OCI-LY3 (cell line): ENCODE data around the gene ACAN.

Source experiments
- H2AFZ ChIP-seq: fragments of 200-600, 300-600 bp; shearing (Covaris generic); 2 replicates; pipeline ENCODE4 v1.6.0; 2014; ENCODE audit warnings: antibody characterized with exemption, low read depth, low read length
- H3K27ac ChIP-seq: fragments of 200-600, 300-600 bp; sonication (generic); 2 replicates; pipeline ENCODE4 v1.5.1; 2014; ENCODE audit warnings: mild to moderate bottlenecking, low read length, moderate library complexity, mixed read lengths
- H3K27me3 ChIP-seq: fragments of 200-600, 300-600 bp; sonication (generic); 2 replicates; pipeline ENCODE4 v1.6.1; 2014; ENCODE audit warnings: low read depth, low read length, mixed read lengths
- H3K36me3 ChIP-seq: fragments of 200-600, 300-600 bp; sonication (generic); replicated peaks from 2 replicates; pipeline ENCODE3; 2014; ENCODE audit warnings: low read depth, low read length, mixed read lengths
- H3K4me1 ChIP-seq: fragments of 300-600, 200-600 bp; sonication (generic); 2 replicates; pipeline ENCODE4 v1.6.1; 2014; ENCODE audit warnings: low read length, mixed read lengths
- H3K4me2 ChIP-seq: fragments of 200-600, 300-600 bp; sonication (generic); 2 replicates; pipeline ENCODE4 v1.6.1; 2014; ENCODE audit warnings: low read length, mixed read lengths
- H3K4me3 ChIP-seq: fragments of 300-600, 200-600 bp; sonication (generic); 2 replicates; pipeline ENCODE4 v1.5.1; 2014; ENCODE audit warnings: antibody characterized with exemption, mild to moderate bottlenecking, low read length, moderate library complexity
- H3K79me2 ChIP-seq: fragments of 300-600, 200-600 bp; shearing (Covaris generic); 2 replicates; pipeline ENCODE4 v1.6.1; 2014; ENCODE audit warnings: mild to moderate bottlenecking, low read length, mixed read lengths
- H3K9ac ChIP-seq: fragments of 300-600, 200-600 bp; shearing (Covaris generic); 2 replicates; pipeline ENCODE4 v1.6.0; 2014; ENCODE audit warnings: mild to moderate bottlenecking, low read length, moderate library complexity
- H3K9me3 ChIP-seq: fragments of 200-600, 300-600 bp; shearing (Covaris generic); 2 replicates; pipeline ENCODE4 v1.6.1; 2014; ENCODE audit warnings: low read length, mixed read lengths; ENCODE audit not compliant: insufficient read depth
- H4K20me1 ChIP-seq: fragments of 200-600, 300-600 bp; sonication (generic); 2 replicates; pipeline ENCODE4 v1.6.1; 2016; ENCODE audit warnings: low read length, mixed read lengths; ENCODE audit not compliant: insufficient read depth
- EZH2phosphoT487 ChIP-seq: fragments of 200-600 bp; shearing (Covaris generic); IDR thresholded peaks from 2 replicates; pipeline ENCODE4 v1.6.1; 2018; ENCODE audit warnings: antibody characterized with exemption, mixed run types, low read depth
- TF ChIP-seq, protein P1 (sequence below): fragments of 200-600, 300-600 bp; sonication (generic); IDR thresholded peaks from 2 replicates; pipeline ENCODE4 v1.5.1; 2014; ENCODE audit warnings: antibody characterized with exemption, low read length, low read depth

ACAN gene

DNA sequence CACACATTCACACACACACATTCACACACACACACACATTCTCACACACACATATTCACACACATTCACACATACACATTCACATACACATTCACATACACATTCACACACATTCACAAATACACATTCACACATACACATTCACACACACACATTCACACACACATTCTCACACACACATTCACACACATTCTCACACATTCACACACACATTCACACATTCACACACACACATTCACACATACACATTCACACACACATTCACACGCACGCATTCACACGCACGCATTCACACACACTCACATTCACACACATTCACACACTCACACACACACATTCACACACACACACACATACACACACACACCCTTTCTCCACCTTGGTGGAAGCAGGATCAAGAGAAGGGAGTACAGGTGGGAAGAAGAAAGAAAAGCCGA lies 97.8 kb downstream of the ACAN start:
- no peaks in the 10 kb centered on the region for H3K27me3 ChIP-seq
- H4K20me1 ChIP-seq = no peaks in the 10 kb centered on the region
- no peaks in the 10 kb centered on the region for H3K9me3 ChIP-seq
- no peak overlapping the region for H3K27ac ChIP-seq
- no peaks in the 10 kb centered on the region for H3K79me2 ChIP-seq
- H3K4me2 ChIP-seq = no peak overlapping the region
- no peak overlapping the region for H2AFZ ChIP-seq
- no peak overlapping the region for H3K9ac ChIP-seq
- TF ChIP-seq EZH2phosphoT487 = no peak
- TF ChIP-seq, protein P1, sequence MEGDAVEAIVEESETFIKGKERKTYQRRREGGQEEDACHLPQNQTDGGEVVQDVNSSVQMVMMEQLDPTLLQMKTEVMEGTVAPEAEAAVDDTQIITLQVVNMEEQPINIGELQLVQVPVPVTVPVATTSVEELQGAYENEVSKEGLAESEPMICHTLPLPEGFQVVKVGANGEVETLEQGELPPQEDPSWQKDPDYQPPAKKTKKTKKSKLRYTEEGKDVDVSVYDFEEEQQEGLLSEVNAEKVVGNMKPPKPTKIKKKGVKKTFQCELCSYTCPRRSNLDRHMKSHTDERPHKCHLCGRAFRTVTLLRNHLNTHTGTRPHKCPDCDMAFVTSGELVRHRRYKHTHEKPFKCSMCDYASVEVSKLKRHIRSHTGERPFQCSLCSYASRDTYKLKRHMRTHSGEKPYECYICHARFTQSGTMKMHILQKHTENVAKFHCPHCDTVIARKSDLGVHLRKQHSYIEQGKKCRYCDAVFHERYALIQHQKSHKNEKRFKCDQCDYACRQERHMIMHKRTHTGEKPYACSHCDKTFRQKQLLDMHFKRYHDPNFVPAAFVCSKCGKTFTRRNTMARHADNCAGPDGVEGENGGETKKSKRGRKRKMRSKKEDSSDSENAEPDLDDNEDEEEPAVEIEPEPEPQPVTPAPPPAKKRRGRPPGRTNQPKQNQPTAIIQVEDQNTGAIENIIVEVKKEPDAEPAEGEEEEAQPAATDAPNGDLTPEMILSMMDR = no peak
- H3K4me1 ChIP-seq = peaks cover 7% of the 10 kb centered on the region
- H3K4me3 ChIP-seq = no peak overlapping the region
- H3K36me3 ChIP-seq = no peaks in the 10 kb centered on the region

DNA sequence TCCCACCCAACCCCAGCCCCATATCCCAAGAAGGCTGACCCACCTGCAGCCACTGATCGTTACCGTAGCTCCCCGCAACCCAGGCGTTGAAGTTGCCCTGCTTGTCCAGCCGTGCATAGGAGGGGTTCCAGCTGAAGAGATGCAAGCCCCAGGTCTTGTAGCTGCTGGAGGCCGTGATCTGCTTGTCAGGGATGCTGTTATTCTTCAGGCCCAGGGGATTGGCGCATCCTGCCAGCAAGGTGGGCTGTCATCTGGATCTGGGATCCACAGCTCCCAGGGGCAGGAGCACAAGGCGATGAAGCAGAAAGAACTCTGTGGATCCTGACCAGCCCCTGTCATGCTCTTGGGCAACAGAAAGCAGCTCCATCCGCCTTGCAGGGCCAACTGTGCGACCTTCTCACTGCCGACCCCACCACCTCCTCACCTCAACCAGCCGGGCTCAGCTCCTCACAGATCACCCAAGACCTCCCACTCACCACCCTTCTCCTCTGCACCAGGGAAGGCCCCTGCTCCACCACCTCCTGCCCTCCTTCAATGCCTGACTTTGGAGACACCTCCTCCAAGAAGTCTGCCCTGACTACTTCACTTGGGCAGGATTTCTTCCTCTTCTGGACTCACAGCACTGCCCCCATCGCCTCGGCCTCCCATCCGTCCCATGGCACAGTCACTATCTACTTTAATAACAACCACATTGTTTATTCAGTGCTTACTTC lies 98.4 kb downstream of the ACAN start:
- Histone ChIP-seq H3K9me3 (no peaks in the 10 kb centered on the region), H3K4me3 (no peak overlapping the region), H3K4me1 (peaks cover 7% of the 10 kb centered on the region), H3K36me3 (no peaks in the 10 kb centered on the region), H3K27me3 (no peaks in the 10 kb centered on the region), H3K9ac (no peak overlapping the region), H4K20me1 (no peaks in the 10 kb centered on the region), H3K4me2 (no peak overlapping the region), H3K79me2 (no peaks in the 10 kb centered on the region), H3K27ac (no peak overlapping the region), H2AFZ (no peak overlapping the region)
- no peak for TF ChIP-seq EZH2phosphoT487
- TF ChIP-seq, protein P1 = no peak

DNA sequence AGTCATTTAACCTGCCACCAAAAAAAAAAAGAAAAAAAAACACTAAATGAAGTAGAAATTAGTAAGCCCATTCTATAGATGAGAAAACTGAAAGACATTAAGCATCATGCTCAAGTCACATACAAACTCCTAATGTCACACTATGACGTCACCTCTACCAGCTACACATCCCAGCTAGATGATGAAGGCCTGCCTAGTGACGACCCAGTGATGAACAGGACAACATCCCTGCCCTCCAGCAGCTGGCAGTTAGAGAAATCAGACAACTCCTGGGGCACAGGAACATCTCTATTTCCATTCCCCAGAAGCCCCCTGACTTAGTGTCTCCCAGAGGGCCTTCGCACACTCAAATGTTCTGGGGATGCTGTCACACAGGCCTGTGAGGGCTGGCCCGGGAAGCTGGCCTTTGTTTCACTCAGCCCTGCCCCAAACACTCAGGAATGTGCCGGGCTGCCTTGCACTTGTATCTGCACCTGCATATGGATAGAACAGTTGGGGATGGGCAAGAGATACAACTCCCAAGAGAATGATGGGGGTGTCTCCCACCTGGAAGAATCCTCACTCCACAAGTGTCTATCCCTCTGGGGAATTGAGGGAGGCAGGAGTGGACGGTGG lies 99.1 kb downstream of the ACAN start:
- no peak overlapping the region for H3K9ac ChIP-seq
- H3K27me3 ChIP-seq = no peaks in the 10 kb centered on the region
- no peaks in the 10 kb centered on the region for H3K79me2 ChIP-seq
- H4K20me1 ChIP-seq = no peaks in the 10 kb centered on the region
- no peak overlapping the region for H3K27ac ChIP-seq
- TF ChIP-seq, protein P1 = no peak
- no peak for TF ChIP-seq EZH2phosphoT487
- H3K4me1 ChIP-seq = peaks cover 5% of the 10 kb centered on the region
- no peak overlapping the region for H3K4me3 ChIP-seq
- H3K4me2 ChIP-seq = no peak overlapping the region
- no peak overlapping the region for H2AFZ ChIP-seq
- H3K9me3 ChIP-seq = no peaks in the 10 kb centered on the region
- no peaks in the 10 kb centered on the region for H3K36me3 ChIP-seq

DNA sequence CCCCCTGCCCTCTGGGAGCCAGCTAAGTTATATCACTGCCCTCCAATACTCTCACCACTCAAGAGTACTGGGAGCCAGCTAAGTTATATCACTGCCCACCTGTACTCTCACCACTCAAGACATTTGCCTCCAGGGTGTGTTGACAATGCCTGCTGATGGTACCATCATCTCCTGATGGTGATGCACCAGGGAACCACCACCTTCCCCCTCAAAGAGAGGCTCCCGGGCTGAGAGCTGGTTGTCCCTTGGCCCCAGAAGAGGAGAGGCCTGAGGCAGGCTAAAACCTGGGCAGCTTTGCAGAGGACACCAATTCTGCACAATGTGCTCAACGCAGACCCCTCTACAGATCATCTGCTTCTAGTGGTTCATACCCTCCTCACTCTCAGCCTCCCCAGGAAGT lies 99.6 kb downstream of the ACAN start:
- Histone ChIP-seq H3K36me3 (no peaks in the 10 kb centered on the region), H3K4me2 (no peak overlapping the region), H3K9me3 (no peaks in the 10 kb centered on the region), H3K27me3 (no peaks in the 10 kb centered on the region), H3K4me3 (no peak overlapping the region), H4K20me1 (no peaks in the 10 kb centered on the region), H3K79me2 (no peaks in the 10 kb centered on the region), H3K9ac (no peak overlapping the region), H2AFZ (no peak overlapping the region), H3K27ac (no peak overlapping the region), H3K4me1 (peaks cover 5% of the 10 kb centered on the region)
- no peak for TF ChIP-seq EZH2phosphoT487
- TF ChIP-seq, protein P1 = no peak
